Measurements from ENCODE around the gene EXOC3L1. TPM values are rescaled to one million over a fixed set of nuclear protein-coding genes. Genes with fewer than 3 reads are reported as not detected.

Gene EXOC3L1
- polyA plus RNA-seq, 3 donors: 4.3 to 6.3 (median 6.1) TPM

GRCh38 chr16:67137605-67138004 is 52.3 kb downstream of the EXOC3L1 start:
- DNase-seq (ENCODE audit: extremely low read depth in 1 of 11, low read depth in 9 of 11, low spot score in 4 of 11): no peak

Other genes starting within 250 kb of the EXOC3L1 start
- gene CES3, start 228.9 kb downstream of the EXOC3L1 start, polyA plus RNA-seq (ENCODE audit: insufficient read length in 3 of 3): 1 to 10 TPM; 2.1 to 5.1 (median 2.8) TPM
- 10 to 100 TPM in 1 of 3 donors, 1 to 10 TPM in 2; 7.6 to 13.5 (median 8.5) TPM for gene CES4A, start 201.5 kb downstream of the EXOC3L1 start, polyA plus RNA-seq (ENCODE audit: insufficient read length in 3 of 3)
- 10 to 100 TPM; 71.7 to 76.4 (median 75.3) TPM for gene CBFB, start 161.0 kb downstream of the EXOC3L1 start, polyA plus RNA-seq (ENCODE audit: insufficient read length in 3 of 3)
- gene PHAF1, start 80.2 kb downstream of the EXOC3L1 start, polyA plus RNA-seq (ENCODE audit: insufficient read length in 3 of 3): 10 to 100 TPM; 23.9 to 28.2 (median 25.0) TPM
- 10 to 100 TPM in 1 of 3 donors, 1 to 10 TPM in 2; 8.9 to 12.1 (median 9.8) TPM for gene B3GNT9, start 39.1 kb downstream of the EXOC3L1 start, polyA plus RNA-seq (ENCODE audit: insufficient read length in 3 of 3)
- gene TRADD, start 30.2 kb downstream of the EXOC3L1 start, polyA plus RNA-seq (ENCODE audit: insufficient read length in 3 of 3): 1 to 10 TPM; 3.6 to 6.9 (median 4.8) TPM
- 1 to 10 TPM; 1.2 to 2.8 (median 1.9) TPM for gene FBXL8, start 30.2 kb downstream of the EXOC3L1 start, polyA plus RNA-seq (ENCODE audit: insufficient read length in 3 of 3)
- 1 to 10 TPM; 1.6 to 3.8 (median 1.8) TPM for gene HSF4, start 25.4 kb downstream of the EXOC3L1 start, polyA plus RNA-seq (ENCODE audit: insufficient read length in 3 of 3)
- 1 to 10 TPM; 4.9 to 7.6 (median 6.1) TPM for gene NOL3, start 19.6 kb downstream of the EXOC3L1 start, polyA plus RNA-seq (ENCODE audit: insufficient read length in 3 of 3)
- 10 to 100 TPM; 37.9 to 60.3 (median 41.5) TPM for gene MATCAP1, start 6.2 kb downstream of the EXOC3L1 start, polyA plus RNA-seq (ENCODE audit: insufficient read length in 3 of 3)
- 10 to 100 TPM; 50.9 to 67.2 (median 59.5) TPM for gene E2F4, start 2.0 kb upstream of the EXOC3L1 start, polyA plus RNA-seq (ENCODE audit: insufficient read length in 3 of 3)
- gene ELMO3, start 9.0 kb upstream of the EXOC3L1 start, polyA plus RNA-seq (ENCODE audit: insufficient read length in 3 of 3): 1 to 10 TPM; 3.6 to 6.5 (median 5.6) TPM
- 10 to 100 TPM; 34.2 to 48.7 (median 45.8) TPM for gene TMEM208, start 37.0 kb upstream of the EXOC3L1 start, polyA plus RNA-seq (ENCODE audit: insufficient read length in 3 of 3)
- gene FHOD1, start 57.3 kb upstream of the EXOC3L1 start, polyA plus RNA-seq (ENCODE audit: insufficient read length in 3 of 3): 10 to 100 TPM; 34.4 to 47.7 (median 46.9) TPM
- 1 to 10 TPM; 3.4 to 5.5 (median 3.9) TPM for gene SLC9A5, start 58.8 kb upstream of the EXOC3L1 start, polyA plus RNA-seq (ENCODE audit: insufficient read length in 3 of 3)
- gene PLEKHG4, start 89.4 kb upstream of the EXOC3L1 start, polyA plus RNA-seq (ENCODE audit: insufficient read length in 3 of 3): 10 to 100 TPM; 13.0 to 17.1 (median 13.1) TPM
- gene KCTD19, start 136.6 kb upstream of the EXOC3L1 start, polyA plus RNA-seq (ENCODE audit: insufficient read length in 3 of 3): 1 to 10 TPM; 1.2 to 2.4 (median 1.4) TPM
- gene LRRC36, start 136.7 kb upstream of the EXOC3L1 start, polyA plus RNA-seq (ENCODE audit: insufficient read length in 3 of 3): 10 to 100 TPM in 1 of 3 donors, 1 to 10 TPM in 2; 3.2 to 11.5 (median 4.6) TPM
- 10 to 100 TPM; 52.5 to 62.1 (median 55.9) TPM for gene TPPP3, start 203.4 kb upstream of the EXOC3L1 start, polyA plus RNA-seq (ENCODE audit: insufficient read length in 3 of 3)
- gene ZDHHC1, start 226.3 kb upstream of the EXOC3L1 start, polyA plus RNA-seq (ENCODE audit: insufficient read length in 3 of 3): 10 to 100 TPM in 2 of 3 donors, 1 to 10 TPM in 1; 9.6 to 18.0 (median 12.9) TPM
- gene HSD11B2, start 241.0 kb upstream of the EXOC3L1 start, polyA plus RNA-seq (ENCODE audit: insufficient read length in 3 of 3): 10 to 100 TPM; 35.1 to 64.6 (median 42.7) TPM

All from renal cortex interstitium (tissue), 11 donors.